Measurements from ENCODE around the gene YES1. TPM values are rescaled to one million over a fixed set of nuclear protein-coding genes. Genes with fewer than 3 reads are reported as not detected.

The YES1 gene
- total and polyA plus RNA-seq, 2 of the 8 experiments (the other 6 are each of a cell fraction or from before 2014, with no cell fraction given): 14.8 to 94.3 TPM

GRCh38 chr18:840023-840408 lies 28.0 kb upstream of the YES1 start:
- H3K23me2 ChIP-seq (ENCODE audit: low read depth, low read length): no peaks in the 10 kb centered on the region
- H3K27me3 ChIP-seq (replicated peaks in 1 of 4; ENCODE audit: control insufficient read depth in 3 of 4, extremely low read depth in 1 of 4, insufficient read depth in 3 of 4, low read length in 3 of 4): peaks cover 19 to 52% (median 42%) of the 10 kb centered on the region in 4 experiments
- H3K9ac ChIP-seq (replicated peaks in 1 of 4; ENCODE audit: extremely low read depth in 1 of 4, low read depth in 3 of 4, low read length in 3 of 4): no peak overlapping the region
- H2BK120ac ChIP-seq (replicated peaks; ENCODE audit: low read depth, low read length): no peak overlapping the region
- ChIA-PET POLR2A (ENCODE audit: partially characterized antibody) (interaction anchor here (0.9 to 1.5 kb wide), 3 partner anchors 9 to 181 kb away, joined by 3 to 6 read pairs (median 3); partner anchors contain the start of gene ENOSF1), CTCF (ENCODE audit: partially characterized antibody) (interaction anchor here (0.7 to 4.7 kb wide), 26 partner anchors 8 to 344 kb away, joined by 3 to 45 read pairs (median 6); partner anchors contain the start of gene ENOSF1)
- no peak overlapping the region for H3K23ac ChIP-seq (ENCODE audit: insufficient read length)
- H2BK12ac ChIP-seq (ENCODE audit: low read depth, low read length): no peak overlapping the region
- no peak overlapping the region for H3K56ac ChIP-seq (replicated peaks; ENCODE audit: insufficient read length, low read depth, low read length)
- no peaks in the 10 kb centered on the region for H3K4me1 ChIP-seq (replicated peaks in 1 of 4; ENCODE audit: control insufficient read depth in 3 of 4, insufficient read depth in 4 of 4, low read length in 3 of 4)
- no peak overlapping the region for H3K4ac ChIP-seq (replicated peaks; ENCODE audit: insufficient read length, low read depth, low read length)
- DNase-seq (ENCODE audit: low read depth in 1 of 2, low spot score in 2 of 2) (no peak), FAIRE-seq (no peak)
- no peaks in the 10 kb centered on the region for H3K79me1 ChIP-seq (ENCODE audit: low read depth, low read length)
- H4K91ac ChIP-seq (replicated peaks; ENCODE audit: insufficient read length, low read length): no peak overlapping the region
- no peak overlapping the region for H2AK5ac ChIP-seq (ENCODE audit: low read depth, low read length)
- H4K8ac ChIP-seq (ENCODE audit: extremely low read depth, insufficient read depth, low read length): no peak overlapping the region
- 100% methylated on average over 1 of the region's 1 CpG; no CpG with 5 or more reads in 1 of the 2 experiments for WGBS, 2 experiments (ENCODE audit: extremely low coverage in 1 of 2, insufficient coverage in 1 of 2, insufficient read length in 1 of 2, insufficient replicate concordance in 2 of 2, low coverage in 1 of 2, low lambda C conversion rate in 2 of 2, missing lambda C conversion rate in 1 of 2)
- no peak overlapping the region for H2BK5ac ChIP-seq (ENCODE audit: low read depth, low read length)
- H3K14ac ChIP-seq (ENCODE audit: insufficient read length): no peak overlapping the region
- H4K20me1 ChIP-seq (replicated peaks in 1 of 2; ENCODE audit: control insufficient read depth in 1 of 2, insufficient read depth in 2 of 2, low read length in 2 of 2): peaks cover 0 to 4% of the 10 kb centered on the region in 2 experiments
- no peak overlapping the region for H3K4me2 ChIP-seq (ENCODE audit: insufficient read depth in 1 of 2, low read depth in 2 of 2, low read length in 2 of 2)
- H2BK15ac ChIP-seq (ENCODE audit: low read length): no peak overlapping the region
- H3K9me3 ChIP-seq (ENCODE audit: insufficient read depth in 2 of 2, low read depth in 1 of 2, low read length in 1 of 2): no peaks in the 10 kb centered on the region
- H2BK20ac ChIP-seq (ENCODE audit: low read length): no peak overlapping the region
- no peaks in the 10 kb centered on the region for H3K36me3 ChIP-seq (ENCODE audit: control insufficient read depth in 2 of 4, insufficient read depth in 4 of 4, low read length in 3 of 4)
- H4K5ac ChIP-seq (ENCODE audit: insufficient read length, low read depth, low read length): no peak overlapping the region
- no peak for TF ChIP-seq FOSL1 (IDR thresholded peaks at IDR 0.05; ENCODE audit: insufficient read depth, low read depth, low read length)
- H3K27ac ChIP-seq (ENCODE audit: low read depth, low read length): no peak overlapping the region
- no peak overlapping the region for H2AFZ ChIP-seq (ENCODE audit: low read length)
- no peaks in the 10 kb centered on the region for H3K79me2 ChIP-seq (ENCODE audit: control insufficient read depth in 1 of 2, insufficient read depth in 2 of 2, low read length in 2 of 2)
- H3K18ac ChIP-seq (ENCODE audit: extremely low read depth, low read length): no peak overlapping the region
- H3K4me3 ChIP-seq (ENCODE audit: extremely low read depth in 1 of 4, insufficient read depth in 2 of 4, low read depth in 3 of 4, low read length in 4 of 4): no peak overlapping the region
